ENCODE data around the gene CTAGE15.
"Not testable (repeated sequence)": the region's sequence is repeated elsewhere in the genome, so short reads cannot be mapped to it uniquely, and the experiment has no call there.

The CTAGE15 gene

GRCh38 chr7:143588183-143588582, 16.6 kb downstream of the CTAGE15 start:
- H3K4me1 ChIP-seq (ENCODE audit: control insufficient read depth, insufficient read depth, low read length); H3K9ac ChIP-seq (ENCODE audit: low read length in 2 of 2); H3K9me3 ChIP-seq (ENCODE audit: control insufficient read depth in 2 of 2, low read length in 2 of 2); H3K4me3 ChIP-seq (ENCODE audit: low read length in 2 of 2); H3K27me3 ChIP-seq (ENCODE audit: control insufficient read depth in 1 of 2, insufficient read depth in 2 of 2, low read length in 2 of 2); H3K27ac ChIP-seq (ENCODE audit: low read length); H3K36me3 ChIP-seq (ENCODE audit: control insufficient read depth in 2 of 2, insufficient read depth in 2 of 2, low read length in 2 of 2): not testable (repeated sequence)

- H3K27me3 ChIP-seq (ENCODE audit: control insufficient read depth in 1 of 2, insufficient read depth in 2 of 2, low read length in 2 of 2); H3K9me3 ChIP-seq (ENCODE audit: control insufficient read depth in 2 of 2, low read length in 2 of 2); H3K4me1 ChIP-seq (ENCODE audit: control insufficient read depth, insufficient read depth, low read length); H3K27ac ChIP-seq (ENCODE audit: low read length); H3K36me3 ChIP-seq (ENCODE audit: control insufficient read depth in 2 of 2, insufficient read depth in 2 of 2, low read length in 2 of 2); H3K4me3 ChIP-seq (ENCODE audit: low read length in 2 of 2); H3K9ac ChIP-seq (ENCODE audit: low read length in 2 of 2): not testable (repeated sequence)
Observed at GRCh38 chr7:143589897-143590296, 18.3 kb downstream of the CTAGE15 start.

- not testable (repeated sequence) for H3K27me3 ChIP-seq (ENCODE audit: control insufficient read depth in 1 of 2, insufficient read depth in 2 of 2, low read length in 2 of 2); H3K9ac ChIP-seq (ENCODE audit: low read length in 2 of 2); H3K4me1 ChIP-seq (ENCODE audit: control insufficient read depth, insufficient read depth, low read length); H3K9me3 ChIP-seq (ENCODE audit: control insufficient read depth in 2 of 2, low read length in 2 of 2); H3K4me3 ChIP-seq (ENCODE audit: low read length in 2 of 2); H3K27ac ChIP-seq (ENCODE audit: low read length); H3K36me3 ChIP-seq (ENCODE audit: control insufficient read depth in 2 of 2, insufficient read depth in 2 of 2, low read length in 2 of 2)
Observed at GRCh38 chr7:143598086-143598485, 26.5 kb downstream of the CTAGE15 start.

DNA sequence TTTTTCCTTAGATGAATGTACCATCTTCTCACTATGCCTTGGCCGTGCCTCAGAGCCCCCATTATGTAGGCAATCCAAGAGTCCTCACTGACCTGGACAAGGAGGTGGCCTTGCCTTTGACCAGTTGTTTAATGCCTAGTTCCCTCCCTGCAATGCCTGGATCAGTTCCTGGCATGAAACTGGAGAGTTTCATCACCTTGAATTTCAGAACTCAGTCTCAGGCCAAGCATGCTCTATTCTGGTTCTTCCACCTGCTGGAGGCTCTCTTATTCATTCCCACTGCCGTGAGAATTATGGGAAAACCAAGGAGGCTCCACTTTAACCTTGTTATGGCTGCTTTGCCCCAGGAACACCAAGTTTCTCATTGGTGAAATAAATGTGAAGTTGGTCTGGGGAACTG, 31.9 kb downstream of the CTAGE15 start:
- H3K27me3 ChIP-seq (ENCODE audit: control insufficient read depth in 1 of 2, insufficient read depth in 2 of 2, low read length in 2 of 2); H3K4me3 ChIP-seq (ENCODE audit: low read length in 2 of 2); H3K9me3 ChIP-seq (ENCODE audit: control insufficient read depth in 2 of 2, low read length in 2 of 2); H3K4me1 ChIP-seq (ENCODE audit: control insufficient read depth, insufficient read depth, low read length); H3K36me3 ChIP-seq (ENCODE audit: control insufficient read depth in 2 of 2, insufficient read depth in 2 of 2, low read length in 2 of 2); H3K27ac ChIP-seq (ENCODE audit: low read length); H3K9ac ChIP-seq (ENCODE audit: low read length in 2 of 2): not testable (repeated sequence)

DNA sequence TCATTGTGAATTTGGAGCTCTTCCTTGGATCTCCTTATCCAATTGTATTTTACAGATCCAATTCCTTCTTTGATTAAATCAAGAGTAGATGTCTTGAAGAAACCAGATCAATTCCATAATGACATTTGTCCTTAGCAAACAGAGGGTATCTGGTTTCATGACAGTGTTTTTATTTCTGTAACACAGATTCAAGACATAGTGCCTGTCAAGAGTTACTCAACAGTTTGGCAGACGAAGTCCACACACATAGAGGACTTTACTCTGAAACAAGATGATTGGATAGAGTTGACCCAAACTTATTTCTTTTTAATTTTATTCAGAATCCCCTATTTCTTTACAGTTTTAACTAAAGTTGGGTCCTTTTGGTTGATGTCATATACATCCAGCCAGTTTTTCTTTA, 34.5 kb downstream of the CTAGE15 start:
- not testable (repeated sequence) for H3K9me3 ChIP-seq (ENCODE audit: control insufficient read depth in 2 of 2, low read length in 2 of 2); H3K4me3 ChIP-seq (ENCODE audit: low read length in 2 of 2); H3K27ac ChIP-seq (ENCODE audit: low read length); H3K4me1 ChIP-seq (ENCODE audit: control insufficient read depth, insufficient read depth, low read length); H3K27me3 ChIP-seq (ENCODE audit: control insufficient read depth in 1 of 2, insufficient read depth in 2 of 2, low read length in 2 of 2); H3K36me3 ChIP-seq (ENCODE audit: control insufficient read depth in 2 of 2, insufficient read depth in 2 of 2, low read length in 2 of 2); H3K9ac ChIP-seq (ENCODE audit: low read length in 2 of 2)

DNA sequence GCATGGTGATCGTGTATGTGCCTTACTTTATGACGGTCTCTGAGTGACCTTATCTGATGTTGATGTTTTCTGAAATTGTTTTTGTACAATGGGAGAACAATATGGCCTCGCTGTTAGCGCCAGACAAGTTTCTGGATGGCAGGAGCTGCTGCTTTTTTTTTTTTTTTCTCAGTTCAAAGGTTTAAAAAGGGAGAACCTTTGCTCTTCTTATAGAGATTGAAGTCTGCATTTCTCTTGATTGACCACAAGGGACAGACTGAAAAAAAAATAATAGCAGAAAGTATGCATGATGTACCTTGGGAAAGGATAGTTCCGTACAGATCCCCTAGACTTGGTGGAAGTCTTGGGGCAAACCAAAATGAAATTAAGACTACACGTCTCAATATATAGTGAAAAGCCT, 43.9 kb downstream of the CTAGE15 start:
- not testable (repeated sequence) for H3K27me3 ChIP-seq (ENCODE audit: control insufficient read depth in 1 of 2, insufficient read depth in 2 of 2, low read length in 2 of 2); H3K9ac ChIP-seq (ENCODE audit: low read length in 2 of 2); H3K4me3 ChIP-seq (ENCODE audit: low read length in 2 of 2); H3K27ac ChIP-seq (ENCODE audit: low read length); H3K9me3 ChIP-seq (ENCODE audit: control insufficient read depth in 2 of 2, low read length in 2 of 2); H3K36me3 ChIP-seq (ENCODE audit: control insufficient read depth in 2 of 2, insufficient read depth in 2 of 2, low read length in 2 of 2); H3K4me1 ChIP-seq (ENCODE audit: control insufficient read depth, insufficient read depth, low read length)

DNA sequence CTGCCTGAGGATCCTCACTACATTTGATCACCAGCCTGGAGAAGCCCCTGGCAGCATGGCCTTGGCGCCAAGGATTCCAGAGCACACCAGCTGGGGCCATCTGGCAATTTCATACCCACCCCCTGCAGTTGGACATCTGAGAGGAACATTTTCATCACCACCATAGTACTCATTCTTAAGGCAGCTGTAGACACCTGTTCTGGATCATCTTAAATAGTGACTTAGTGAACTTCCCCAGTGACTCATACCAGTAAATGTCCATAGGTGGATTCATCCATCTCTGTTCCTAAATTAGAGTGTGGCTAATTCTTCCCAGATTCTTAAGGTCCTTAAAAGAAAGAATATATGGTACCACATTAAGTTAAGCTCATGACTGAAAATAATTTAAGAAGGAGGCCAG, 45.6 kb downstream of the CTAGE15 start:
- not testable (repeated sequence) for H3K4me3 ChIP-seq (ENCODE audit: low read length in 2 of 2); H3K9me3 ChIP-seq (ENCODE audit: control insufficient read depth in 2 of 2, low read length in 2 of 2); H3K27ac ChIP-seq (ENCODE audit: low read length); H3K27me3 ChIP-seq (ENCODE audit: control insufficient read depth in 1 of 2, insufficient read depth in 2 of 2, low read length in 2 of 2); H3K9ac ChIP-seq (ENCODE audit: low read length in 2 of 2); H3K36me3 ChIP-seq (ENCODE audit: control insufficient read depth in 2 of 2, insufficient read depth in 2 of 2, low read length in 2 of 2); H3K4me1 ChIP-seq (ENCODE audit: control insufficient read depth, insufficient read depth, low read length)

DNA sequence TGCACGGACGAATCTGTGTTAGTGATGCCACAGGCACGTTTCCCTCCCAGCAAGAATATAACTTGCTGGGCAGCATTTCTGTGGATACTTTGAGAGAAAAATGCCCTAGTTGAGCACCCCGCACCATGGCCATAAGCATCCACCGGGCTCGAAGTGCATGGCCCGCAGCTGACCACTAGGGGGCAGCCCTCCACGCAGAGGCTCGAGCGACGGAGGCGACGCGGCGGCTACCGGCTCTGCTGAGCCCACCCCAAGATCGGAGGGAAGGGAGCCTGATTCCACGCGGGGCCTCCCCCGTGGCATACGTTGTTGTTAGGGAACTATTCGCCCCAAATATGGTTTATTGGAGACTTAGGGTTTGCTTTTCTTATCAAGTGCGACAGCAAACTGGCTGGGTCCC, 48.5 kb downstream of the CTAGE15 start:
- H3K27me3 ChIP-seq (ENCODE audit: control insufficient read depth in 1 of 2, insufficient read depth in 2 of 2, low read length in 2 of 2); H3K9ac ChIP-seq (ENCODE audit: low read length in 2 of 2); H3K4me3 ChIP-seq (ENCODE audit: low read length in 2 of 2); H3K9me3 ChIP-seq (ENCODE audit: control insufficient read depth in 2 of 2, low read length in 2 of 2); H3K36me3 ChIP-seq (ENCODE audit: control insufficient read depth in 2 of 2, insufficient read depth in 2 of 2, low read length in 2 of 2); H3K4me1 ChIP-seq (ENCODE audit: control insufficient read depth, insufficient read depth, low read length); H3K27ac ChIP-seq (ENCODE audit: low read length): not testable (repeated sequence)

- H3K9ac ChIP-seq (ENCODE audit: low read length in 2 of 2); H3K27me3 ChIP-seq (ENCODE audit: control insufficient read depth in 1 of 2, insufficient read depth in 2 of 2, low read length in 2 of 2); H3K4me3 ChIP-seq (ENCODE audit: low read length in 2 of 2); H3K27ac ChIP-seq (ENCODE audit: low read length); H3K9me3 ChIP-seq (ENCODE audit: control insufficient read depth in 2 of 2, low read length in 2 of 2); H3K4me1 ChIP-seq (ENCODE audit: control insufficient read depth, insufficient read depth, low read length); H3K36me3 ChIP-seq (ENCODE audit: control insufficient read depth in 2 of 2, insufficient read depth in 2 of 2, low read length in 2 of 2): not testable (repeated sequence)
Observed at GRCh38 chr7:143620646-143621045, 49.0 kb downstream of the CTAGE15 start, which contains the start of gene TCAF2. Gene TCAF2, plus strand, starts transcription at chr7:143620974.

GRCh38 chr7:143621175-143621574, 49.6 kb downstream of the CTAGE15 start:
- H3K9me3 ChIP-seq (ENCODE audit: control insufficient read depth in 2 of 2, low read length in 2 of 2); H3K27ac ChIP-seq (ENCODE audit: low read length); H3K9ac ChIP-seq (ENCODE audit: low read length in 2 of 2); H3K4me1 ChIP-seq (ENCODE audit: control insufficient read depth, insufficient read depth, low read length); H3K27me3 ChIP-seq (ENCODE audit: control insufficient read depth in 1 of 2, insufficient read depth in 2 of 2, low read length in 2 of 2); H3K36me3 ChIP-seq (ENCODE audit: control insufficient read depth in 2 of 2, insufficient read depth in 2 of 2, low read length in 2 of 2); H3K4me3 ChIP-seq (ENCODE audit: low read length in 2 of 2): not testable (repeated sequence)

GRCh38 chr7:143622130-143622529, 50.5 kb downstream of the CTAGE15 start:
- not testable (repeated sequence) for H3K9me3 ChIP-seq (ENCODE audit: control insufficient read depth in 2 of 2, low read length in 2 of 2); H3K27me3 ChIP-seq (ENCODE audit: control insufficient read depth in 1 of 2, insufficient read depth in 2 of 2, low read length in 2 of 2); H3K9ac ChIP-seq (ENCODE audit: low read length in 2 of 2); H3K36me3 ChIP-seq (ENCODE audit: control insufficient read depth in 2 of 2, insufficient read depth in 2 of 2, low read length in 2 of 2); H3K4me1 ChIP-seq (ENCODE audit: control insufficient read depth, insufficient read depth, low read length); H3K4me3 ChIP-seq (ENCODE audit: low read length in 2 of 2); H3K27ac ChIP-seq (ENCODE audit: low read length)

All from stomach smooth muscle (tissue), 2 donors.